Suppressor macrophage treated with lipopolysaccharide for 1 hour (primary cell): Measurements from ENCODE around the gene C11orf91.
"Not testable (repeated sequence)": the region's sequence is repeated elsewhere in the genome, so short reads cannot be mapped to it uniquely, and the experiment has no call there.

Experiments
- DNase-seq, 3 donors: peaks; one replicate each; pipeline ENCODE4 v3.0.0-alpha.2; 2020 to 2022

Gene C11orf91

DNA sequence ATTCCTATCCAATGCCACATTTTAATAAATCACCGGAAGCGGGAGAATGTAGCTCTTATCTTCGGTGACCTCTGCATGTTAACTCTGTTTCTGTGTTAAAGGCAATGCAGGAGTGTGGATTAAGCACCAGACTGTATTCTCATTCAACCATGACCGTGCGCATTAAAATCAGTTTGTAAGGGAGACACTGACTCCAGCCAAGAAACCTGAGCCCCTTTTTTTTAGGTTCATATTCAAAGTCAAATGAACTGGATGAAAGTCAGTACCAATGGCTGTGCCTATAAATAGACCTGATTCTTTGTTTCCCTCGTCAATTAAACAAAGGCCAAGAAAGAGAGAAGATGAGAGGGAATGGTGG, 32.2 kb downstream of the C11orf91 start:
- DNase-seq: no peak

DNA sequence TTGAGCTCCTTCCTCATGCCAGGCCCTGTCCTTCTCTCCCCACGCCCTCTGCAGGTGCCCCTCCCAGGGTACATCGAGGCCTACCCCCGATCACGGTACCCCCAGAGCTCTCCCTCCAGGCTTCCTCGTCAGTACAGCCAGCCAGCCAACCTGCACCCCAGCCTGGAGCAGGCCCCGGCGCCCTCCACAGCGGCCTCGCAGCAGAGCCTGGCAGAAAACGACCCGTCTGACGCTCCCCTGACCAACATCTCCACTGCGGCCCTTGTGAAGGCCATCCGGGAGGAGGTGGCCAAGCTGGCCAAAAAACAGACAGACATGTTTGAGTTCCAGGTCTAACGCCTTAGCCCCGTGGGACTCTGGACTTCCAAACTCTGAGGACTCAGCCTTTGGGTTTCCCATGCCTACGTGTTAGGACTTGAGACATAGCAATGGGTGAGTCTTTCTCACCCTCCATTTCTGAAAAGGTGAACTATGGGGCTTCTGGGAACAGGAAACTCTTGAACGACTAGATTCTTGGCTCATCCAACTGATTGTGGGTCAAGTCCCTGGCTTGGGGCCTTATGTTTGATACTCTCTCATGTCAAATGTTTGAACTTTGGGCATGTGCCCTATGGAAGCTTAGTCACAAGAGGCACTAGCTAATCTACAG, 32.7 kb downstream of the C11orf91 start:
- no peak for DNase-seq

DNA sequence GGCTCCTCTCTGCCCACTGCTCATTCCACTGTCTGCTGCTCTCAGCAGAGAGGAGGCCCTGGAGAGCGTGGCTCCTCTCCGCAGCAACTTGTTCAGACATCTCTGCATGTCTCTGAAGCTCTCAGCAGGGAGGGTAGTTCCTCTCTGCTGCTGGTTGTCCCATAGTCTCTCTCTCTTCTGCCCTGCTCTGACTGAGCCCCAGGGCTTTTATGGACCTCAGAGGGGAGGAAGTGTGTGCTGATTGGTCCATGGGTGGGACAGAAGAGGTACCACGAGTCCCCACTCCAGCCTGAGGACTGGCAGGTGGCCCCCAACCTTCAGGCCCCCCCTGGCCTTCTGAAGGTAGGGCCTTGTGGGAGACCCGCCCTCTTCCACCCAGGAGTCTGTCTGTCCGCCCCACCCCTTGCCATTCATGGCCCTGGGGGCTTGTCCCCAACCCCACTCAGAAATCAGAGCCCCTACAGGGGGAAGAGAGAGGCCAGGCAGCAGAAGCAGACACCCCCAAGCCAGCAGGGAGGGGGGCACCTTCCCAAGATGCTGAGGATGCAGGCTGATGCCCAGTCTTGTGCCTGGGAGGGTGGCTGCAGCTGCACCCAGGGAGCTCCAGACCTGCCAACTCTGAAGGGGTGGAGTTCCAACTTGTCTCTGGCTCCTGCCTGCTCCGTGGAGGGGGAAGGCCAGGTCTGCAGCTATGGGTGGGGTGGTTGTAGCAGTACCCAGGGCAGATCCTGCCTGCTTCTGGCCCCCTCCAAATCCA, 35.1 kb downstream of the C11orf91 start:
- no peak for DNase-seq

DNA sequence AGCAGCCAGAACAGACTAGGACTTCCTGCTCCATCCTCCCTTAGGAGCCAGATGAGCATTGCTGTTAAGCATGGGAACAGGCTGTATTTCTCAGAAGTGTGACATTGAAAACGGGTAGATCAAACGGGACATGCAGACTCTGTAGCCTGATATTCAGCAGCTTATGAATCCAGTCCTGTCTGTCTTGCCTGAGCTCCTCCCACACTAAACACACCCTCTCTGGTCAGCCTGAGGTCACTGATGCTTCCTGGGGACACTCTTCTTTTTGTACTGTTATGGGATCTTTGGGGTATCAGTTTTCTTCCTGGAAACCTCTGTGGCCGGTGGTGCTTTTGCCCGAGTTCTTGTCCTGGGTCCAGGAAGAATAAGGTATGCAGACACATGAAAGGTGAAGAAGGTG, 35.8 kb downstream of the C11orf91 start:
- DNase-seq: no peak

DNA sequence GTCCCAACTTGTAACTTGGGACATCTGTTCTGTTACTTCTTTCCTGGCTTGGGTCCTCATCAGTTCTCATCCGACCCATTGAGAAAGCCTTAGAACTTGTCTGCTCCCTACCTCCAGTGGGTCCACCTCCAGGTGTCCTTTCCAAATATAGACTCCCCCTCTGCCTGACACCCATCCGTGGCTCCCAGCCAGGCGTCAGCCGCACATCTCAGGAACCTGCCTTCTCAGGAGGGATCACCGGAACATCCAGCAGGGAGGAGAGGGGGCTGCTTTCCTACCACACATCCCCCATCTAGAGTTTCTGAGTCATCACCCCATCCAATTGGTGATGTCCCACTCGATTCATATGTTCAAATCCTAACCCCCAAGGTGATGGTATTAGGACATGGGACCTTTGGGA, 36.5 kb downstream of the C11orf91 start:
- DNase-seq: no peak

DNA sequence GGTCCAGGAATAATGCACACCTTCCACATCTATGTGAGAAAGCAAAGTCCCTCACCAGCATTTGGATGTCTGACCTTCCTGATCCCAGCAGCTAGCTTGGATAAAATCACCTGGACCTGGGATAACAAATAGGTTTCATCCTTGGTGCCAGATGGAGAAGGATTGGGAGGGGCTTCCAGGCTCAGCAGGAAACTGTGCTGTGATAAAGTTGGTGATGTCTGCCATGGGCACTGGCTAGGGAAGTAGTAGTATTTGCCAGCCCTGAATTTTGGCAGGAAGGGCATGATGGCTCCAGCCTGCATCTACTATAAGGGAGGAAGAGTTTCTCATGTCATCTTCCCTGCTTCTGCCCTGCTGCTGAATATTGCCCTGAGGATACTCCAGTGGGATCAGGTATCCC, 37.5 kb downstream of the C11orf91 start:
- no peak for DNase-seq

DNA sequence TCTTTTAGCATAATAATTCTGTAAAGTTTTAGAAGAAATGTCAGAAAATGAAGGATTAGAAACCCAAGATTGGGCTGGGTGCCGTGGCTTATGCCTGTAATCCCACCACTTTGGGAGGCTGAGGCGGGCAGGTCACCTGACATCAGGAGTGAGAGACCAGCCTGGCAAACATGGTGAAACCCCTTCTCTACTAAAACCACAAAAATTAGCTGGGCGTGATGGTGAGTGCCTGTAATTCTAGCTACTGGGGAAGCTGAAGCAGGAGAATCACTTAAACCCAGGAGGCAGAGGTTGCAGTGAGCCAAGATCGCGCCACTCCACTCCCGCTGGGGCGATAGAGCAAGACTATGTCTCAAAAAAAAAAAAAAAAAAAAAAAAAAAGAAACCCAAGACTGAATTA, 39.1 kb downstream of the C11orf91 start:
- DNase-seq: not testable (repeated sequence)

DNA sequence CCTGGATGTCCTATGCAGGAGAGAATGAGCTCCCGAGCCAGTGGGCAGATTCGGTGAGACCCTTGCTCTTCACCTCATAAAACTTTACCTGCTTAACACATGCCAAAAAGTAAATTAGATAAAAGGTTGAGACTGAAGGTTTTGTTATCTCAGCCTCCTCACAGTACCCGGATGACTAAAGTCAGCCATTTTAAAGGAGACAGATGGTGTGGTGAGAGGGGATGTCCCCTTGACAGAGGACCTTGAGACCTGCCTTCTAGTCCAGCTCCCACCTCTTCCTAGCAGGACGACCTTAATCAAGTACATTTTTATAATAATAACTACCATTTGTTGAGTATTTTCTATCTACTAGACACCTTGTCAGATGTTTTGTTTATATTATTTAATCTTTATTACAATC, 39.7 kb downstream of the C11orf91 start:
- no peak for DNase-seq

DNA sequence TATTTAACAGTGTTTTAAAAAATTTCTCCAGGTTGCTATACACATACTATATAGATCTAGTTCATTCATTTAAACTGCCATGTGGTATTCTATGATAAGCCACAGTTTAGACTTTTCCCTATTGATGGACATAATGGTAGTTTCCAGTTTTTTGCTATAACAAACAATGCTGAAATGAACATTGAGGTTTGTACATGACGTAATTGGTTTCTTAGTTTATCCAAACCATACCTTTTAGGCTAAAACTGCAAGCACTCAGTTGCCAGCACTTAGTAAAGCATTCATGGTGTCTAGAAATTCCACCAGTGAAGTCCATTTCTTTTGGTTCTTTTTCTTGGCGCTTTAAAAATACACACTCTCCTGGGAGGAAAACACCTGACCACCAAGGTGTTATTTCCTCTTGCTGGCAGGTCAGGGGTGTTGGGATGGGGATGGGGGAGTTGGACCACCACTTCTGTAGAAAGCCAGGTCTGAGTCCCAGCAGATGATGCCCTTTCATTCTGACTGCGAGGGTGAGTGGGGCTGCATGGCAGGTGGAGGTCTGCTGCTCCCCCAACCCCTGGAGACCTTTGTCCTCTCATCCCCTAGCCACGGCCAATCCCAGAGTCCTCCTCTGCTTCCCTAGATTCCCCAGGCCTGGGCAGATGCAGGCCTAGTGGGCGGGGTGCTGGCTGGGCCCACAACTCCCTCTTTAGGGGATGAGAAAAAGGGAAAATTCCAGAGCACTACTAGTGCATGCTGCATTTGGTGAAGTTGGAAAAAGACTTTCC, 41.1 kb downstream of the C11orf91 start:
- DNase-seq: no peak

DNA sequence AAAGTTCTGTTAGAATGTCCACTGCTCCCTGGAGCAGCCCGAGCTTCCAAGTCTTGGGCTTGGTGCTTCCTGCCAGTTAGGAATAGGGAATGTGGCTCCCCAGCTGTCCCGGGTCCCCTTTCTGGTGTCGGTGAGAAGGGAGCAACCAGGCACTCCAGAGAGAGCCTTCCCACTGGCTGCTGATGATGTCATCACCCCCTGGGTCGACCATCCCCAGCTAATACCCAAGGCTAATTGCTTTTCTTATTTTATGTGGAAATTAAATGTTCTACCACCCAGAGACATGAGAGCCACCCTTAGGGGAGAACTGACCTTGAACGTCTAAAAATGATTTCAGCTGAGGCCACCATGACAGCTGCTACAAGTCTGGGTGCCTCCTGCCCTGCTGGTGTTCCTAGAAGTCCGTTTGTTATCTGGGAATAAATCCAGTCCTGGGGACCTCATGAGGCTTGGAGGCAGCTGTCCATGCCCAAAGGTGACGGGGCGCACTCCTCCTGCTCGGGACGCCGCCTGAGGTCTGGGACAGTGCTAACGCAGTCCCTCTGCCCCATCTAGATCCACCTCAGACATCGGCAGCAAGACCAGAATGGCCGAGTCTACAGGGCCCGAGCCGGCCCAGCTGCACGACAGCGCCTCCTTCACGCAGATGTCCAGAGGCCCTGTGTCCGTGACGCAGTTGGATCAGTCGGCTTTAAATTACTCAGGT, 42.3 kb downstream of the C11orf91 start:
- DNase-seq: no peak

DNA sequence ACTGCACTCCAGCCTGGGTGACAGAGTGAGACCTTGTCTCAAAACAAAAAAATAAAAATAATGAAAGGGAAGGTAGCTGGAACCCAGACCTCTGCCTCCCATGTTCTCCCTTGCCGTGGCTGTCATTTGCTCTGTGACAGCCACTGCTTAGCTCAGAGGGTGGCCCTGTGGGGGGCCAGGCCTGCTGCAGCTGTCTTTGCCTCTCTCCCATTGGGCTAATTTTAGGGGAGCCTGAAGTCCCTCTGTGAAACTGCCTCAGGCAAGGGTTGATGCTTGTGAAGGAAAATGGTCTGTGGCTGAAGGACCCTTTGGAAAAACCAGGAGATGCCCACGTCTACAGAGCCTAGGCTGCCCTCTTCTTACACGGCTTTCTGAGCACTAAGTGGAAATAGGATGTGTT, 42.9 kb downstream of the C11orf91 start:
- no peak for DNase-seq

DNA sequence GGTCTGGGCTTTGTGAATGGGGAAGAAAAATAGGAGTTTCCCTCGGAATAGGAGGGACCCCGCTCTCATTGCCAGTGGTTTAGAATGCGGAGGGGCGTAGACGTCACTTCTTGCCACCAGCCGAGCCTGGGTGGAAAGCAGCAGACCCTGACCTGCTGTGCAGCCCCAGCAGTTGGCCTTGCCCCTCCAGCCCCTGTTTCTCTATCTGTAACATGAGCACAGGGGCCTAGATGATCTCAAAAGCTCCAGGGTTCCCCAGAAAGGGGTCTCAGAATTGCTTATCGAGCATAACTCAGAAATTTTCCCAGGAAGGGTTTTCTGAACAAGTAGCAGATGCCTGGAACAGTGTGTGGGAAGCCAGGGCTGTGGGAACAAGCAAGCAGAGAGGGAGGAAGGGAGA, 43.9 kb downstream of the C11orf91 start:
- no peak for DNase-seq

DNA sequence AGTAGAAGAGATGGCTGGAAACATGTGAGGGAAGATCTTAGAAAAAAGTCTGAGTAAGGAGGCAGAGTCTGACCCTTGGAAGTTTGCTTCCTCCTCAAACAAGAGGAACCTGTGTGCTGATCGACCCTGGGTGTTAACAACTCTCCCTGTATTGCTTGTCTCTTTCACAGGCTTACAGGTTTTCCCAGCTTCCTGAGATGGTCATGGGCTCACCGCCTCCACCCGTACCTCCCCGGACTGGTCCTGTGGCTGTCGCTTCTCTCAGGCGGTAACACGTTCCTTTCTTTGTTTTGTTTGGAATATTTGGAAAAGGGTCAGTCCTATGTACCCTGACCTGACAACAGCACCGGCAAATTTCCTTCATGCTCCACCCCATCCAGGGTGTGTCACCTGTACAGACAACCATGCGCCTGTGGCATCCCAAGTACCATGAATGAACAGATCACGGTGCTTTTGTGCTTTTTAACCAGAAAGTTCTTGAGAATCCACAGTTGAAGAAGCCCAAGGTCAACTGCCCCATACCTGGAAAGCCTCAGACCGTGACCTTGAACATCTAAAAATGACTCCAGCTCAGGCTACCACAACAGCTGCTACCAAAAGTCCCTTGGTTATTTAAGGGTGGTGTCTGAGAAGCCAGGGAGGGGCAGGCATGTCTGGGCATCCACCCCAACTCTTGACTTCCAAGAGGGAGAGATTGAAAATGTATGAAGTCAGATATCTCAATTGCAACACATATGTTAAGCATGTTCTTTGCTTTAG, 44.6 kb downstream of the C11orf91 start:
- no peak for DNase-seq

DNA sequence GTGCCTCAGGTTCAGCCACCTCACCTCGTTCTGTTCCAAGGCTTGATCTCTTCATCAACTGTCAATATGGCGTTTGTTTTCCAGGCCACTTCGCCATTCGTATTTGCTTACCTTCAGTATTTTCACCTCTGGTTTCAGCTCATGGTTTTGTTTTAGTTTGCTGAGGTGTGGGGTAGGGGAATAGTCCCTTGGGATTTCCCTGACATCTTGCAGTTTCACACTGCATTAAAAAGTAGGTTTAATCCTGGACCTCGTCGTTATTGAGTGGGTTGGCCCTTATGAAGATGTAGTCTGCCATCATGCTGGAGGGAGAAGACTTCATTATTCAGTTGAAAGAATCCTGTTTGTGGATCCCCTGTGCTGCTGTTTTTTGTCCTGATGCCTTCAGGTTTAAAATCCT, 46.0 kb downstream of the C11orf91 start:
- no peak for DNase-seq

DNA sequence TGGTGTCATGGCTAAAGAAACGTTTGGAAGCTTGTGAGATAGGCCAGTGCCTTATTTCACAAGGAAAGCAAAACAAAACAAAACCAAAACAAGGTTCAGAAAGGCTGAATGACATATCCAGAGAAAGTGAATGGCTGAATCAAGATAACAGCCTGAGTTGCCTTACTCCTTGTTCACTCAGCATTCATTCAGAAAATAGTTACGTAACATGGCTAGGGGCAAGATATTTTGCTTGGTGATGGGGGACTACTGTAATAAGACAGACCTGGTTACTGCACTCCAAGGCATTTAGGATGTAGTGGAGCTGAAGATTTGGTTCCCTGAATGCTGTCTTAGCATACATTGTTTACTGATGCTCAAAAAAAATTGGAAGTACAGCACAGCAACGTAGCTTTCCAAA, 47.7 kb downstream of the C11orf91 start:
- DNase-seq: no peak

DNA sequence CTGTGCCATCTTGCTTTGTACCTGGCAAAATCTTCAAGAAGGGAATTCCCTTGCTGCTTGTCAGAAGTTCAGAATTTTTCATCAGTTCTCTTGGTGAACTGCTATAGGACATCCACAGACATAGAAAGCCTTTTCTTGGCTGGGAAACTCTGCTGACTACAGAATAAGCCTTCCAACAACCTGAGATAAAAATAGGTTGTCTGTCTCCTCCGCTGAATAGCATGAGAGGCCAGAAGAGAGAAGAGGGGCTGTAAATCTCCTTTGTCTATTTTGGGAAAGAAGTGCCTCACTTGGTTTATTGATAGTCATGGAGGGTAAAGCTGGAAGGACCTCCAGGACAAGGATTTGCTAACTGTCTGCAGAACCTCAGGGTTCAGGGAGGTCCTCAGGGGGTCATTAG, 48.2 kb downstream of the C11orf91 start:
- no peak for DNase-seq

DNA sequence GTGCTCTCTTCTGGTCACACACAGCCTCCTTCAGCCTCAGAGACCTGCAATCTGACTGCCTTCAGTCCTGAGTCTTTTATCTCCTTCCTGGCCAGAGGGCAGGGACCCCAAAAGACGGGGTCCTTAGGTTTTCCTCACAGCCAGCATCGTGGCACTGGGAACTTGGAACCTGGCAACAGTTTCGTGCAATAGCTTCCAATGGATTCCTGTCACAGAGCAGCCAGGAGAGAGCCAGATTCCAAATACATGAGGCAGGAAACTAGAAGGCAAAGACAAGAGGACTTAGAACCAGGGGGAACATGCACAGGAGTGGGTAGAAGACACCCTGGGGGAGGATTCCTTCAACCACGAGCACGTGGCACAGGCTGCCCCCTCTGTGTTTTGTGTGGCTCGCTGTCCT, 48.6 kb downstream of the C11orf91 start:
- DNase-seq: no peak

DNA sequence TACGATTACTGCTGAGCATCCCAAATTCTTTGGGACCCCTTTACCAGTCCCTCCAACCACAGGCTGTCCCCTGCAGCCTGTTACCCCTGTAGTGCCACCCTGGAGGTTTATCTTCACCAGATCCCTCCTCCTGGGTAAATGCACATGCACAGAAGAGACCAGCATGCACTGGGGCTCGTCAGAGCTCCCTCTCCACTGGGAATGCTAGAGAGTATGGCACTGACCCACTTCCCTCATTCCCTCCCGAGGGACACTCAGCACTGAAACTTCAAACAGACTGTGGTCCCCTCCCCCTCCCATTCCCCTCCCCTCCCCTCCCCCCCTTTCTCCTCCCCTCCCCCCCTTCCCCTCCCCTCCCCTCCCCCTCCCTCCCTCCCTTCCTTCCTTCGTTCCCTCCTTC, 49.1 kb downstream of the C11orf91 start:
- no peak for DNase-seq

DNA sequence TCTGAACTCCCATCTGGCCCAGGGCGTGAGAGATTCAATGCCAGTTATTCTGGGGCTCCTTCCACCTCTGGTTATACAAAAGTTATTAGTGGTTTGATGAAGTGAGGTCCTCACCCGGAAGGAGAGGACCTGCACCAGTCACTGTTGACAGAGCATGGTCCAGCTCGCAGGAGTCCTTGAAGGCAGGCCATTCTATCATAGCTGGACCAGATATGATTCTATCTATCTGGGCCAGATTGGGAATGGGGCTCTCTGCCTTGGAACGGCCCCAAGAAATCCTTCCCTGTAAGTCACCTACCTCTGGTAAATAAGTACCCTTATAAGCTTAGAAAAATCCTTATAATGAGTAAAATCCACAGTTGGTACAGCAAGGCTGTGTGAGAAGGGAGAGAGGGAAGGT, 50.7 kb downstream of the C11orf91 start:
- no peak for DNase-seq
